Measurements from ENCODE around the gene GSX2. TPM values are rescaled to one million over a fixed set of nuclear protein-coding genes. Genes with fewer than 3 reads are reported as not detected.

The GSX2 gene
- total and polyA plus RNA-seq, 2 of the 13 experiments (the other 11 are each of a cell fraction or from before 2014, with no cell fraction given) = not detected

- TF ChIP-seq ZMAT5 (CRISPR knock-in tag; IDR thresholded peaks at IDR 0.05; ENCODE audit: borderline replicate concordance, low read depth) (no peak), MED1 (CRISPR knock-in tag; IDR thresholded peaks at IDR 0.05) (no peak; the same call in 1 of the 2 replicates), ZNF713 (CRISPR knock-in tag; IDR thresholded peaks at IDR 0.05) (no peak), KDM1A (CRISPR knock-in tag; IDR thresholded peaks at IDR 0.05) (no peak), ISL2 (CRISPR knock-in tag; IDR thresholded peaks at IDR 0.05) (no peak), ZMYM4 (CRISPR knock-in tag; IDR thresholded peaks at IDR 0.05) (peak; percentile 38; the same call in 1 of the 2 replicates), ARNT (IDR thresholded peaks at IDR 0.05) (no peak), SMYD3 (CRISPR knock-in tag; IDR thresholded peaks at IDR 0.05) (no peak), ZNF3 (CRISPR knock-in tag; IDR thresholded peaks at IDR 0.05) (no peak), RFX1 (IDR thresholded peaks at IDR 0.05) (no peak), ZNF362 (CRISPR knock-in tag; IDR thresholded peaks at IDR 0.05; ENCODE audit: borderline replicate concordance) (no peak), ZKSCAN8 (CRISPR knock-in tag; IDR thresholded peaks at IDR 0.05; ENCODE audit: borderline replicate concordance) (no peak), POLR2A (IDR thresholded peaks at IDR 0.05; ENCODE audit: insufficient read depth in 1 of 2, low read depth in 2 of 2, low read length in 2 of 2) (peak in 1 of 2 experiments; percentile 85; a peak in 2 of 4 replicates), AGO1 (IDR thresholded peaks at IDR 0.05; ENCODE audit: low read depth, low read length, poor library complexity, severe bottlenecking) (no peak), TBX2 (CRISPR knock-in tag; IDR thresholded peaks at IDR 0.05; ENCODE audit: borderline replicate concordance) (0 out of 2 replicates have a peak, but pooled peaks have one; percentile 22), CREB1 (IDR thresholded peaks at IDR 0.05) (no peak), CREB1 (CRISPR knock-in tag; IDR thresholded peaks at IDR 0.05) (no peak)
- TF ChIP-seq, protein P1, sequence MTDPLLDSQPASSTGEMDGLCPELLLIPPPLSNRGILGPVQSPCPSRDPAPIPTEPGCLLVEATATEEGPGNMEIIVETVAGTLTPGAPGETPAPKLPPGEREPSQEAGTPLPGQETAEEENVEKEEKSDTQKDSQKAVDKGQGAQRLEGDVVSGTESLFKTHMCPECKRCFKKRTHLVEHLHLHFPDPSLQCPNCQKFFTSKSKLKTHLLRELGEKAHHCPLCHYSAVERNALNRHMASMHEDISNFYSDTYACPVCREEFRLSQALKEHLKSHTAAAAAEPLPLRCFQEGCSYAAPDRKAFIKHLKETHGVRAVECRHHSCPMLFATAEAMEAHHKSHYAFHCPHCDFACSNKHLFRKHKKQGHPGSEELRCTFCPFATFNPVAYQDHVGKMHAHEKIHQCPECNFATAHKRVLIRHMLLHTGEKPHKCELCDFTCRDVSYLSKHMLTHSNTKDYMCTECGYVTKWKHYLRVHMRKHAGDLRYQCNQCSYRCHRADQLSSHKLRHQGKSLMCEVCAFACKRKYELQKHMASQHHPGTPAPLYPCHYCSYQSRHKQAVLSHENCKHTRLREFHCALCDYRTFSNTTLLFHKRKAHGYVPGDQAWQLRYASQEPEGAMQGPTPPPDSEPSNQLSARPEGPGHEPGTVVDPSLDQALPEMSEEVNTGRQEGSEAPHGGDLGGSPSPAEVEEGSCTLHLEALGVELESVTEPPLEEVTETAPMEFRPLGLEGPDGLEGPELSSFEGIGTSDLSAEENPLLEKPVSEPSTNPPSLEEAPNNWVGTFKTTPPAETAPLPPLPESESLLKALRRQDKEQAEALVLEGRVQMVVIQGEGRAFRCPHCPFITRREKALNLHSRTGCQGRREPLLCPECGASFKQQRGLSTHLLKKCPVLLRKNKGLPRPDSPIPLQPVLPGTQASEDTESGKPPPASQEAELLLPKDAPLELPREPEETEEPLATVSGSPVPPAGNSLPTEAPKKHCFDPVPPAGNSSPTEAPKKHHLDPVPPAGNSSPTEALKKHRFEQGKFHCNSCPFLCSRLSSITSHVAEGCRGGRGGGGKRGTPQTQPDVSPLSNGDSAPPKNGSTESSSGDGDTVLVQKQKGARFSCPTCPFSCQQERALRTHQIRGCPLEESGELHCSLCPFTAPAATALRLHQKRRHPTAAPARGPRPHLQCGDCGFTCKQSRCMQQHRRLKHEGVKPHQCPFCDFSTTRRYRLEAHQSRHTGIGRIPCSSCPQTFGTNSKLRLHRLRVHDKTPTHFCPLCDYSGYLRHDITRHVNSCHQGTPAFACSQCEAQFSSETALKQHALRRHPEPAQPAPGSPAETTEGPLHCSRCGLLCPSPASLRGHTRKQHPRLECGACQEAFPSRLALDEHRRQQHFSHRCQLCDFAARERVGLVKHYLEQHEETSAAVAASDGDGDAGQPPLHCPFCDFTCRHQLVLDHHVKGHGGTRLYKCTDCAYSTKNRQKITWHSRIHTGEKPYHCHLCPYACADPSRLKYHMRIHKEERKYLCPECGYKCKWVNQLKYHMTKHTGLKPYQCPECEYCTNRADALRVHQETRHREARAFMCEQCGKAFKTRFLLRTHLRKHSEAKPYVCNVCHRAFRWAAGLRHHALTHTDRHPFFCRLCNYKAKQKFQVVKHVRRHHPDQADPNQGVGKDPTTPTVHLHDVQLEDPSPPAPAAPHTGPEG (CRISPR knock-in tag; IDR thresholded peaks at IDR 0.05) = no peak
- TF ChIP-seq, protein P2, sequence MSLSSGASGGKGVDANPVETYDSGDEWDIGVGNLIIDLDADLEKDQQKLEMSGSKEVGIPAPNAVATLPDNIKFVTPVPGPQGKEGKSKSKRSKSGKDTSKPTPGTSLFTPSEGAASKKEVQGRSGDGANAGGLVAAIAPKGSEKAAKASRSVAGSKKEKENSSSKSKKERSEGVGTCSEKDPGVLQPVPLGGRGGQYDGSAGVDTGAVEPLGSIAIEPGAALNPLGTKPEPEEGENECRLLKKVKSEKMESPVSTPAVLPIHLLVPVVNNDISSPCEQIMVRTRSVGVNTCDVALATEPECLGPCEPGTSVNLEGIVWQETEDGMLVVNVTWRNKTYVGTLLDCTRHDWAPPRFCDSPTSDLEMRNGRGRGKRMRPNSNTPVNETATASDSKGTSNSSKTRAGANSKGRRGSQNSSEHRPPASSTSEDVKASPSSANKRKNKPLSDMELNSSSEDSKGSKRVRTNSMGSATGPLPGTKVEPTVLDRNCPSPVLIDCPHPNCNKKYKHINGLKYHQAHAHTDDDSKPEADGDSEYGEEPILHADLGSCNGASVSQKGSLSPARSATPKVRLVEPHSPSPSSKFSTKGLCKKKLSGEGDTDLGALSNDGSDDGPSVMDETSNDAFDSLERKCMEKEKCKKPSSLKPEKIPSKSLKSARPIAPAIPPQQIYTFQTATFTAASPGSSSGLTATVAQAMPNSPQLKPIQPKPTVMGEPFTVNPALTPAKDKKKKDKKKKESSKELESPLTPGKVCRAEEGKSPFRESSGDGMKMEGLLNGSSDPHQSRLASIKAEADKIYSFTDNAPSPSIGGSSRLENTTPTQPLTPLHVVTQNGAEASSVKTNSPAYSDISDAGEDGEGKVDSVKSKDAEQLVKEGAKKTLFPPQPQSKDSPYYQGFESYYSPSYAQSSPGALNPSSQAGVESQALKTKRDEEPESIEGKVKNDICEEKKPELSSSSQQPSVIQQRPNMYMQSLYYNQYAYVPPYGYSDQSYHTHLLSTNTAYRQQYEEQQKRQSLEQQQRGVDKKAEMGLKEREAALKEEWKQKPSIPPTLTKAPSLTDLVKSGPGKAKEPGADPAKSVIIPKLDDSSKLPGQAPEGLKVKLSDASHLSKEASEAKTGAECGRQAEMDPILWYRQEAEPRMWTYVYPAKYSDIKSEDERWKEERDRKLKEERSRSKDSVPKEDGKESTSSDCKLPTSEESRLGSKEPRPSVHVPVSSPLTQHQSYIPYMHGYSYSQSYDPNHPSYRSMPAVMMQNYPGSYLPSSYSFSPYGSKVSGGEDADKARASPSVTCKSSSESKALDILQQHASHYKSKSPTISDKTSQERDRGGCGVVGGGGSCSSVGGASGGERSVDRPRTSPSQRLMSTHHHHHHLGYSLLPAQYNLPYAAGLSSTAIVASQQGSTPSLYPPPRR (CRISPR knock-in tag; IDR thresholded peaks at IDR 0.05; ENCODE audit: borderline replicate concordance) = no peak
Measured at GRCh38 chr4:54091637-54092404, 8.1 kb upstream of the GSX2 start (continued).

All from HepG2 (cell line).